Ascending aorta (tissue), 2 donors: Measurements from ENCODE around the gene CEACAM3. TPM values are rescaled to one million over a fixed set of nuclear protein-coding genes. Genes with fewer than 3 reads are reported as not detected.
A peak's percentile ranks its signal among the peaks of the same experiment; 100 is the strongest.

ENCODE experiments used
- DNase-seq, 2 donors: peaks; one replicate each; pipeline ENCODE4 v3.0.0-alpha.2; 2019; ENCODE audit warnings: low spot score in 2 of 2
- H3K27ac ChIP-seq, 2 donors: fragments of 200-600 bp; sonication (generic); one replicate each; pipeline ENCODE4 v1.5.1; 2016 to 2017; ENCODE audit warnings: mild to moderate bottlenecking in 1 of 2
- H3K27me3 ChIP-seq: fragments of 200-600 bp; sonication (generic); one replicate; pipeline ENCODE4 v1.5.1; 2017
- H3K36me3 ChIP-seq, 2 donors: fragments of 200-600 bp; sonication (generic); one replicate each; pipeline ENCODE4 v1.5.1; 2016
- H3K4me1 ChIP-seq, 2 donors: fragments of 200-600 bp; sonication (generic); one replicate each; pipeline ENCODE4 v1.5.1; 2016 to 2017; ENCODE audit warnings: mild to moderate bottlenecking in 1 of 2
- H3K4me3 ChIP-seq, 2 donors: fragments of 200-600 bp; sonication (generic); one replicate each; pipeline ENCODE4 v1.5.1; 2016 to 2017; ENCODE audit warnings: mild to moderate bottlenecking in 1 of 2
- H3K9me3 ChIP-seq, 2 donors: fragments of 200-600 bp; sonication (generic); one replicate each; pipeline ENCODE4 v1.5.1; 2016
- intact Hi-C: fragments of 100-400 bp; cut with DNase I; formaldehyde crosslinking; loops from one replicate; pipeline ENCODE4 v1.15.1; 2023
- total RNA-seq: library from RNA; depleted of rRNA; stranded (reverse); fragments of >200 nt; gene quantifications from one replicate; pipeline ENCODE4 v1.1.0, GENCODE V29; 2016
- TF ChIP-seq, protein P1 (sequence below), 3 experiments: fragments of 200-600 bp in 2 of 3; fragments of 450-650 bp in 1 of 3; sonication (generic) in 2 of 3; IDR thresholded peaks; one replicate each; pipeline ENCODE4 v1.5.1; 2016 to 2019; ENCODE audit warnings: antibody characterized with exemption in 3 of 3, mild to moderate bottlenecking in 1 of 3, moderate library complexity in 1 of 3

CEACAM3 gene
- total RNA-seq, 1 donor from 2014 or later = not detected

GRCh38 chr19:41813911-41814310 lies 17.5 kb downstream of the CEACAM3 start:
- TF ChIP-seq, protein P1, sequence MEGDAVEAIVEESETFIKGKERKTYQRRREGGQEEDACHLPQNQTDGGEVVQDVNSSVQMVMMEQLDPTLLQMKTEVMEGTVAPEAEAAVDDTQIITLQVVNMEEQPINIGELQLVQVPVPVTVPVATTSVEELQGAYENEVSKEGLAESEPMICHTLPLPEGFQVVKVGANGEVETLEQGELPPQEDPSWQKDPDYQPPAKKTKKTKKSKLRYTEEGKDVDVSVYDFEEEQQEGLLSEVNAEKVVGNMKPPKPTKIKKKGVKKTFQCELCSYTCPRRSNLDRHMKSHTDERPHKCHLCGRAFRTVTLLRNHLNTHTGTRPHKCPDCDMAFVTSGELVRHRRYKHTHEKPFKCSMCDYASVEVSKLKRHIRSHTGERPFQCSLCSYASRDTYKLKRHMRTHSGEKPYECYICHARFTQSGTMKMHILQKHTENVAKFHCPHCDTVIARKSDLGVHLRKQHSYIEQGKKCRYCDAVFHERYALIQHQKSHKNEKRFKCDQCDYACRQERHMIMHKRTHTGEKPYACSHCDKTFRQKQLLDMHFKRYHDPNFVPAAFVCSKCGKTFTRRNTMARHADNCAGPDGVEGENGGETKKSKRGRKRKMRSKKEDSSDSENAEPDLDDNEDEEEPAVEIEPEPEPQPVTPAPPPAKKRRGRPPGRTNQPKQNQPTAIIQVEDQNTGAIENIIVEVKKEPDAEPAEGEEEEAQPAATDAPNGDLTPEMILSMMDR (IDR thresholded peaks at IDR 0.05) = no peak
- no peak for DNase-seq
- Histone ChIP-seq H3K4me1 (no peaks in the 10 kb centered on the region), H3K36me3 (no peaks in the 10 kb centered on the region), H3K9me3 (no peaks in the 10 kb centered on the region), H3K4me3 (no peak overlapping the region), H3K27ac (no peak overlapping the region), H3K27me3 (no peaks in the 10 kb centered on the region)
- intact Hi-C loops = no loop called here

DNA sequence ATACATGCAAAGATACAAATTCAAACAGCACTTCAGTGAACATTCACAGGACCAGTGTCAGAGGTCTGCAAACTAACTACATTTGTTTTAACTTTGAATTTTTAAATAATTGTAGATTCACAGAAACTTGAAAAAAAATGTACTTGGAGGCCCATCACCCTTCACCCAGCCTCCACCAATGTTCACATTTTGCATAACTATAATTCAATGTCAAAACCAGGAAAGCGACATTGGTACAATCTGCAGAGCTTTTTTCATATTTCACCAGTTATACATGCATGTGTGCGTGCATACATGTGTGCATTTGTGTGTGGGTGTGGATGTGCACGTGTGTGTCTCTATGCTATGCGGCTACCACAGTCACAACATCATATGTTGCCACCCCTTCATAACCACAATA lies 18.9 kb downstream of the CEACAM3 start:
- no peak overlapping the region for H3K27ac ChIP-seq

DNA sequence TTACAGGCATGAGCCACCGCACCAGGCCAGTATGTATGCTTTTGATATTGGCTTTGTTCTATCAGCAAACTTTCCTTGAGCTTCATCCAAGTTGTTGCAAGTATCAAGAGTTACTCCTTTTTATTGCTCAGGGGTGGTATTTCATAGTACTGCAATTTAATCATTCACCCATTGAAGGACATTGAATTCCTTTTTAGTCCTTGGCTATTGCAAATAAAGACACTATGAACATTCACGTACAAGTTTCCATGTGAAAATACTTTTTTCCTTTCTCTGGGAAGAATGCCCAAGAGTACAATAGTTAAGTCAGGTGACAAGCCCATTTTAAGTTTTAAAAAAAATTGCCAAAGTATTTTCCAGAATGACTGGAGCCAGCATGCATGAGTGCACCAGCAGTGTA lies 20.4 kb downstream of the CEACAM3 start:
- intact Hi-C loops = no loop called here

More for the DNA sequence above, 18.9 kb downstream of the CEACAM3 start:
- TF ChIP-seq, protein P1 (IDR thresholded peaks at IDR 0.05) = no peak
- Histone ChIP-seq H3K4me1 (no peaks in the 10 kb centered on the region), H3K36me3 (no peaks in the 10 kb centered on the region), H3K27me3 (no peaks in the 10 kb centered on the region), H3K4me3 (no peak overlapping the region), H3K9me3 (no peaks in the 10 kb centered on the region)
- intact Hi-C loops = no loop called here
- DNase-seq = no peak

GRCh38 chr19:41821003-41821735 lies 24.8 kb downstream of the CEACAM3 start:
- Histone ChIP-seq H3K4me1 (no peaks in the 10 kb centered on the region), H3K27me3 (no peaks in the 10 kb centered on the region), H3K27ac (no peak overlapping the region), H3K4me3 (no peak overlapping the region), H3K9me3 (no peaks in the 10 kb centered on the region), H3K36me3 (no peaks in the 10 kb centered on the region)
- TF ChIP-seq, protein P1 (IDR thresholded peaks at IDR 0.05) = peak; percentile 13 to 34 (median 14)
- no peak for DNase-seq
- intact Hi-C loops = no loop called here

More for the DNA sequence above, 20.4 kb downstream of the CEACAM3 start:
- H3K4me3 ChIP-seq = no peak overlapping the region
- TF ChIP-seq, protein P1 (IDR thresholded peaks at IDR 0.05) = no peak
- H3K9me3 ChIP-seq = no peaks in the 10 kb centered on the region
- H3K4me1 ChIP-seq = no peaks in the 10 kb centered on the region
- no peak for DNase-seq
- H3K27ac ChIP-seq = no peak overlapping the region
- H3K27me3 ChIP-seq = no peaks in the 10 kb centered on the region
- H3K36me3 ChIP-seq = no peaks in the 10 kb centered on the region

- no peaks in the 10 kb centered on the region for H3K4me1 ChIP-seq
- no peaks in the 10 kb centered on the region for H3K9me3 ChIP-seq
- no peak overlapping the region for H3K4me3 ChIP-seq
- no peaks in the 10 kb centered on the region for H3K36me3 ChIP-seq
- no peak overlapping the region for H3K27ac ChIP-seq
- TF ChIP-seq, protein P1 (IDR thresholded peaks at IDR 0.05) = no peak
- no peaks in the 10 kb centered on the region for H3K27me3 ChIP-seq
- intact Hi-C loops = no loop called here
- DNase-seq = no peak
Observed at GRCh38 chr19:41837981-41838708, 41.8 kb downstream of the CEACAM3 start.
